Neutrophil (primary cell): ENCODE results near the gene PKHD1.

Source experiments
- H3K27ac ChIP-seq: fragments of 200-600 bp; sonication (generic); 2 replicates; pipeline ENCODE4 v1.5.1; 2016; ENCODE audit warnings: mild to moderate bottlenecking, moderate library complexity
- H3K27me3 ChIP-seq: fragments of 200-600 bp; sonication (generic); 2 replicates; pipeline ENCODE4 v1.6.0; 2016; ENCODE audit warnings: mild to moderate bottlenecking
- H3K36me3 ChIP-seq: fragments of 200-600 bp; sonication (generic); 2 replicates; pipeline ENCODE4 v1.5.1; 2017
- H3K4me1 ChIP-seq, 2 experiments: fragments of 200-600 bp in 1 of 2; sonication (generic) in 1 of 2; 1 replicate in 1 of 2; 2 replicates in 1 of 2; pipeline versions ENCODE4 v1.5.1 to v1.6.1; 2013 to 2016; ENCODE audit warnings: low read depth in 1 of 2, low read length in 1 of 2, mild to moderate bottlenecking in 1 of 2, moderate library complexity in 1 of 2; ENCODE audit not compliant: control insufficient read depth in 1 of 2, insufficient read depth in 1 of 2
- H3K4me3 ChIP-seq, 2 experiments: fragments of 200-600 bp in 1 of 2; sonication (generic) in 1 of 2; 1 replicate in 1 of 2; 2 replicates in 1 of 2; pipeline ENCODE4 v1.5.1; 2013 to 2016; ENCODE audit warnings: low read depth in 1 of 2, low read length in 1 of 2, mild to moderate bottlenecking in 1 of 2, moderate library complexity in 1 of 2
- H3K9me3 ChIP-seq: fragments of 200-600 bp; sonication (generic); 2 replicates; pipeline ENCODE4 v1.5.1; 2016
- CTCF ChIP-seq: fragments of 200-600 bp; sonication (generic); IDR thresholded peaks from 2 replicates; pipeline ENCODE4 v1.5.1; 2016; ENCODE audit warnings: antibody characterized with exemption

Gene PKHD1

DNA sequence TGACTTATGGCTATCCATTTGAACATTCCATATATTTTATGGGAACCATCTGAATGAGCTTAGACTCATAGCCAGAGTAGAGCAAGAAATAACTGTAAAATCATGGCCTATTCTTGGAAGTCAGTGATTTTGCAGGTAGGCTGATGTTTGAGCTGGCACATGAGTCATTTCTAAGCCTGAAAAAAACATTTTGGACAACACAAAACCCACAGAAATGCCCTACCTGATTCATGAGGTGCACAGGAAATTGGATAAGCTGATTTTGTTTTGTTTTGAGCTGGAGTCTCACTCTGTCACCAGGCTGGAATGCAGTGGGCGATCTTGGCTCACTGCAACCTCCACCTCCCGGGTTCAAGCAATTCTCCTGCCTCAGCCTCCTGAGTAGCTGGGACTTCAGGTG lies 443.0 kb downstream of the PKHD1 start:
- no peak for TF ChIP-seq CTCF
- Histone ChIP-seq H3K27me3 (no peaks in the 10 kb centered on the region), H3K27ac (no peak overlapping the region), H3K4me3 (no peak overlapping the region), H3K9me3 (no peaks in the 10 kb centered on the region), H3K4me1 (no peaks in the 10 kb centered on the region), H3K36me3 (no peaks in the 10 kb centered on the region)

DNA sequence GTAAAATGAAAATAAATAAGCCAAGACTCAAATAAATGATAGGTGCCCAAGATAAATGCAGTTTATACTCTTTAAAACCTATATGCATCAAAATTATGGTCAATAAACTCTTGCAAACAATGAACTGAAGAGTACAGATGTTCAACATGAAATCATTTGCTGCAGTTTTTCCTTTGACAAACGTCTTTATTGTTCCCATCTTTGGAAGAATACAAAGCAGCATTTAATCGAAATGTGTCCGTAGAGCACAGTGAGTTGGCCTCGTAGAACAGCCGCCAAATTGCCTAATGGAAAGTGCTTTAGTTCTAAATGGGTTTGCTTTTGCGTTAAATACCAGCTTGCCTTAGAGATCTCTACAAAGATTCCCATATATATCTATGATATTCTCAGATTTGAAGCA lies 447.4 kb downstream of the PKHD1 start:
- Histone ChIP-seq H3K9me3 (no peaks in the 10 kb centered on the region), H3K4me3 (no peak overlapping the region), H3K27ac (no peak overlapping the region), H3K4me1 (no peaks in the 10 kb centered on the region), H3K27me3 (no peaks in the 10 kb centered on the region), H3K36me3 (no peaks in the 10 kb centered on the region)
- no peak for TF ChIP-seq CTCF

- no peaks in the 10 kb centered on the region for H3K27me3 ChIP-seq
- H3K4me3 ChIP-seq = no peak overlapping the region
- H3K27ac ChIP-seq = no peak overlapping the region
- H3K9me3 ChIP-seq = no peaks in the 10 kb centered on the region
- no peaks in the 10 kb centered on the region for H3K36me3 ChIP-seq
- no peak for TF ChIP-seq CTCF
- H3K4me1 ChIP-seq = no peaks in the 10 kb centered on the region
Observed at GRCh38 chr6:51633424-51633823, 454.0 kb downstream of the PKHD1 start.

- H3K27me3 ChIP-seq = no peaks in the 10 kb centered on the region
- no peaks in the 10 kb centered on the region for H3K36me3 ChIP-seq
- H3K27ac ChIP-seq = no peak overlapping the region
- H3K9me3 ChIP-seq = no peaks in the 10 kb centered on the region
- H3K4me1 ChIP-seq = no peaks in the 10 kb centered on the region
- no peak overlapping the region for H3K4me3 ChIP-seq
- no peak for TF ChIP-seq CTCF
Observed at GRCh38 chr6:51630011-51630410, 457.4 kb downstream of the PKHD1 start.

GRCh38 chr6:51626391-51626790 lies 461.0 kb downstream of the PKHD1 start:
- Histone ChIP-seq H3K27me3 (no peaks in the 10 kb centered on the region), H3K9me3 (no peaks in the 10 kb centered on the region), H3K4me3 (no peak overlapping the region), H3K36me3 (no peaks in the 10 kb centered on the region), H3K27ac (no peak overlapping the region), H3K4me1 (no peaks in the 10 kb centered on the region)
- no peak for TF ChIP-seq CTCF

DNA sequence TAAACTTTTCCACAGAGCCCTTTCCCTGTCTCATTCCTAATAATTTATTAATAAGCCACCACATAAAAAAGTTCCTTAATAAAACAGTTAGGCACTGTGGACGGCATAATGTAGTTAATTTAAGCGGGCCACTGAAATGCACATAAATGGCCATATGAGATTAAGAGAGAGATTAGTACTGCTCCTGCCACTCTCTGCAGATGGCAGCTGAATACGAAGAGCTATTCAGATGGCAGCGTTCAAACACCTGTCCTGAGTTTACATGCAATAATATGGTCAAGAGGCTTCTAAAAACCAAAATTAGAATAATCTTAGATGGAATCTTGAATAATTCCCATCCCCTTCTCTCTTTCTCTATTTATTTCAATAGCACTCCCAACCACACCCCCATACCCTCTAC lies 461.8 kb downstream of the PKHD1 start:
- Histone ChIP-seq H3K4me1 (no peaks in the 10 kb centered on the region), H3K27me3 (no peaks in the 10 kb centered on the region), H3K36me3 (no peaks in the 10 kb centered on the region), H3K4me3 (no peak overlapping the region), H3K27ac (no peak overlapping the region), H3K9me3 (no peaks in the 10 kb centered on the region)
- no peak for TF ChIP-seq CTCF
